WTC11 (cell line): Measurements from ENCODE around the gene TJP3.

Experiments
- CREM ChIP-seq: sonication (generic); formaldehyde crosslinking; IDR thresholded peaks from 2 replicates; pipeline ENCODE4 v1.8.1; 2022; ENCODE audit warnings: mild to moderate bottlenecking, missing genetic modification reagents, moderate library complexity
- CTCF ChIP-seq: fragments of 200-600 bp; IDR thresholded peaks from 2 replicates; pipeline ENCODE4 v1.8.0; 2022; ENCODE audit warnings: antibody characterized with exemption
- ELF4 ChIP-seq: sonication (generic); formaldehyde crosslinking; IDR thresholded peaks from 2 replicates; pipeline ENCODE4 v1.8.1; 2022; ENCODE audit warnings: low read depth, mild to moderate bottlenecking, moderate library complexity, missing genetic modification reagents
- FOXK1 ChIP-seq: sonication (generic); formaldehyde crosslinking; IDR thresholded peaks from 2 replicates; pipeline ENCODE4 v1.8.0; 2022; ENCODE audit warnings: mild to moderate bottlenecking, moderate library complexity, missing genetic modification reagents
- PRDM15 ChIP-seq: sonication (generic); formaldehyde crosslinking; IDR thresholded peaks from 2 replicates; pipeline ENCODE4 v1.8.0; 2022; ENCODE audit warnings: missing genetic modification reagents
- PRRX2 ChIP-seq: fragments of 250-450 bp; sonication (Bioruptor Pico); IDR thresholded peaks from 2 replicates; pipeline ENCODE4 v1.8.0; 2021; ENCODE audit warnings: mild to moderate bottlenecking
- TP53 ChIP-seq: sonication (generic); formaldehyde crosslinking; IDR thresholded peaks from 2 replicates; pipeline ENCODE4 v1.8.1; 2023; ENCODE audit warnings: mild to moderate bottlenecking, missing genetic modification reagents
- ZBTB43 ChIP-seq: sonication (generic); formaldehyde crosslinking; IDR thresholded peaks from 2 replicates; pipeline ENCODE4 v1.8.1; 2023; ENCODE audit warnings: mild to moderate bottlenecking, missing genetic modification reagents
- ZNF232 ChIP-seq: sonication (generic); formaldehyde crosslinking; IDR thresholded peaks from 2 replicates; pipeline ENCODE4 v1.8.0; 2022; ENCODE audit warnings: mild to moderate bottlenecking, missing genetic modification reagents
- ZNF281 ChIP-seq: sonication (generic); formaldehyde crosslinking; IDR thresholded peaks from 2 replicates; pipeline ENCODE4 v1.8.0; 2023; ENCODE audit warnings: mild to moderate bottlenecking, missing genetic modification reagents

GRCh38 chr19:3745363-3746045, 37.3 kb downstream of the TJP3 start:
- no peak for TF ChIP-seq CTCF
- no peak for TF ChIP-seq FOXK1 (CRISPR knock-in tag)
- no peak for TF ChIP-seq PRDM15
- no peak for TF ChIP-seq ZNF281 (CRISPR knock-in tag)
- TF ChIP-seq ELF4, result no peak
- TF ChIP-seq ZBTB43 (CRISPR knock-in tag), result no peak
- TF ChIP-seq TP53 (CRISPR knock-in tag), result no peak
- TF ChIP-seq ZNF232 (CRISPR knock-in tag), result no peak
- TF ChIP-seq PRRX2, result no peak
- no peak for TF ChIP-seq CREM (CRISPR knock-in tag)
